HG02973 (cell line): ENCODE measurements around the gene CALR.
"Not testable (repeated sequence)": the region's sequence is repeated elsewhere in the genome, so short reads cannot be mapped to it uniquely, and the experiment has no call there.

ENCODE experiments used
- ATAC-seq: cut with Tn5 transposase; IDR thresholded peaks from one replicate; pipeline ENCODE4 v1.9.1; 2021; ENCODE audit warnings: moderate library complexity; ENCODE audit not compliant: unreplicated experiment

The CALR gene

GRCh38 chr19:12976109-12976508 lies 37.7 kb downstream of the CALR start:
- not testable (repeated sequence) for ATAC-seq

GRCh38 chr19:12979974-12980373 lies 41.6 kb downstream of the CALR start:
- ATAC-seq = no peak

- no peak for ATAC-seq
These were observed 44.2 kb downstream of the CALR start for GRCh38 chr19:12982648-12983047.

- ATAC-seq = no peak
These were observed 44.7 kb downstream of the CALR start for GRCh38 chr19:12983091-12983490.

GRCh38 chr19:12983542-12984142 lies 45.2 kb downstream of the CALR start:
- no peak for ATAC-seq

GRCh38 chr19:12984143-12984627 lies 45.8 kb downstream of the CALR start:
- ATAC-seq = no peak

- no peak for ATAC-seq
These were observed 46.3 kb downstream of the CALR start for GRCh38 chr19:12984683-12985048.

- no peak for ATAC-seq
These were observed 46.8 kb downstream of the CALR start for GRCh38 chr19:12985049-12985776.

- ATAC-seq = no peak
These were observed 48.3 kb downstream of the CALR start for GRCh38 chr19:12986726-12987125.

GRCh38 chr19:12987190-12987589 lies 48.8 kb downstream of the CALR start:
- no peak for ATAC-seq

- no peak for ATAC-seq
These were observed 49.4 kb downstream of the CALR start for GRCh38 chr19:12987781-12988180.

GRCh38 chr19:12990431-12990830 lies 52.0 kb downstream of the CALR start:
- ATAC-seq = no peak

- no peak for ATAC-seq
These were observed 52.4 kb downstream of the CALR start for GRCh38 chr19:12990853-12991252.

- no peak for ATAC-seq
These were observed 52.9 kb downstream of the CALR start for GRCh38 chr19:12991296-12991695.

GRCh38 chr19:12992729-12993128 lies 54.3 kb downstream of the CALR start:
- ATAC-seq = no peak

GRCh38 chr19:12993562-12993961 lies 55.2 kb downstream of the CALR start:
- ATAC-seq = no peak
